Liver (tissue), 9 donors: Measurements from ENCODE around the gene BSPRY. TPM values are rescaled to one million over a fixed set of nuclear protein-coding genes. Genes with fewer than 3 reads are reported as not detected.

Experiments used
- DNase-seq: peaks from one replicate; pipeline ENCODE4 v3.0.0-alpha.2; 2017; ENCODE audit warnings: low spot score
- H3K27ac ChIP-seq, 2 donors: one replicate each; pipeline ENCODE4 v1.7.0; 2013; ENCODE audit warnings: inconsistent platforms in 2 of 2, low read length in 2 of 2, control low read depth in 1 of 2, low read depth in 1 of 2, mild to moderate bottlenecking in 1 of 2
- H3K27me3 ChIP-seq, 4 donors: one replicate each; pipeline versions ENCODE4 v1.6.1 to v1.7.0; 2013; ENCODE audit warnings: low read length in 3 of 4, inconsistent platforms in 1 of 4, mild to moderate bottlenecking in 1 of 4, moderate library complexity in 1 of 4; ENCODE audit not compliant: control insufficient read depth in 4 of 4, insufficient read depth in 4 of 4
- H3K36me3 ChIP-seq, 4 donors: one replicate each; pipeline versions ENCODE4 v1.6.1 to v1.7.0; 2013; ENCODE audit warnings: low read length in 3 of 4, mild to moderate bottlenecking in 3 of 4, low read depth in 1 of 4, moderate library complexity in 1 of 4; ENCODE audit not compliant: control insufficient read depth in 4 of 4, insufficient read depth in 3 of 4
- H3K4me1 ChIP-seq, 4 donors: one replicate each; pipeline versions ENCODE4 v1.6.1 to v1.7.0; 2013; ENCODE audit warnings: low read length in 3 of 4, mild to moderate bottlenecking in 3 of 4, moderate library complexity in 1 of 4; ENCODE audit not compliant: control insufficient read depth in 4 of 4, insufficient read depth in 4 of 4
- H3K4me3 ChIP-seq, 3 donors: one replicate each; pipeline versions ENCODE4 v1.6.1 to v1.7.0; 2013; ENCODE audit warnings: low read length in 3 of 3, control low read depth in 1 of 3, low read depth in 1 of 3, mild to moderate bottlenecking in 1 of 3
- H3K9ac ChIP-seq, 2 donors: one replicate each; pipeline ENCODE4 v1.7.0; 2013; ENCODE audit warnings: low read length in 2 of 2, mild to moderate bottlenecking in 2 of 2, moderate library complexity in 2 of 2, control low read depth in 1 of 2, low read depth in 1 of 2
- H3K9me3 ChIP-seq, 4 donors: one replicate each; pipeline versions ENCODE4 v1.6.1 to v1.7.0; 2013; ENCODE audit warnings: low read length in 3 of 4; ENCODE audit not compliant: control insufficient read depth in 4 of 4
- EGR1 ChIP-seq, 2 donors: IDR thresholded peaks; 2 replicates each; pipeline ENCODE4 v1.6.1; 2016 to 2018; ENCODE audit warnings: antibody characterized with exemption in 2 of 2, low read depth in 2 of 2
- FOXA1 ChIP-seq: IDR thresholded peaks from 2 replicates; pipeline ENCODE4 v1.6.1; 2016; ENCODE audit warnings: antibody characterized with exemption
- FOXA2 ChIP-seq: IDR thresholded peaks from 2 replicates; pipeline ENCODE4 v1.6.1; 2016; ENCODE audit warnings: antibody characterized with exemption
- GABPA ChIP-seq, 2 donors: IDR thresholded peaks in 1 of 2; conservative IDR thresholded peaks in 1 of 2; 2 replicates each; pipeline ENCODE4 v1.6.1; 2016; ENCODE audit warnings: antibody characterized with exemption in 2 of 2, mild to moderate bottlenecking in 1 of 2, moderate library complexity in 1 of 2
- HNF4A ChIP-seq, 2 donors: conservative IDR thresholded peaks; 2 replicates each; pipeline ENCODE4 v1.6.1; 2016; ENCODE audit warnings: antibody characterized with exemption in 2 of 2, mild to moderate bottlenecking in 2 of 2
- HNF4G ChIP-seq: IDR thresholded peaks from 2 replicates; pipeline ENCODE4 v1.6.1; 2016; ENCODE audit warnings: antibody characterized with exemption
- JUND ChIP-seq, 2 donors: IDR thresholded peaks; 2 replicates each; pipeline ENCODE4 v1.6.1; 2016; ENCODE audit warnings: antibody characterized with exemption in 2 of 2
- NR2F2 ChIP-seq: IDR thresholded peaks from 2 replicates; pipeline ENCODE4 v1.6.1; 2016; ENCODE audit warnings: antibody characterized with exemption
- RAD21 ChIP-seq, 2 donors: IDR thresholded peaks; 2 replicates each; pipeline ENCODE4 v1.6.1; 2016; ENCODE audit warnings: antibody characterized with exemption in 2 of 2, mild to moderate bottlenecking in 2 of 2
- RXRA ChIP-seq, 2 donors: IDR thresholded peaks; 2 replicates each; pipeline ENCODE4 v1.6.1; 2017 to 2018; ENCODE audit warnings: antibody characterized with exemption in 2 of 2, mild to moderate bottlenecking in 1 of 2
- SP1 ChIP-seq: IDR thresholded peaks from 2 replicates; pipeline ENCODE4 v1.6.1; 2018; ENCODE audit warnings: antibody characterized with exemption, mild to moderate bottlenecking
- TAF1 ChIP-seq: conservative IDR thresholded peaks from 2 replicates; pipeline ENCODE4 v1.6.1; 2016; ENCODE audit warnings: antibody characterized with exemption, mild to moderate bottlenecking
- YY1 ChIP-seq: IDR thresholded peaks from 2 replicates; pipeline ENCODE4 v1.6.1; 2016; ENCODE audit warnings: antibody characterized with exemption, mild to moderate bottlenecking
- WGBS: extraction: QIAGEN DNeasy Blood & Tissue Kit; methylation state at CpG from one replicate; pipeline ENCODE4 v1.1.7; 2013; 5-methylcytosine and 5-hydroxymethylcytosine counted together
- polyA plus RNA-seq, 2 donors: library from polyadenylated mRNA; stranded (reverse) in 1 of 2; unstranded in 1 of 2; fragments of 200-250 nt in 1 of 2; fragments of >200 nt in 1 of 2; fragmentation: Nextera tagmentation in 1 of 2; extraction: Ambion mirVana in 1 of 2; gene quantifications; one replicate each; pipeline versions ENCODE4 v1.2.1 to v1.2.3, GENCODE V29; 2013 to 2015
- total RNA-seq, 2 donors: library from RNA; depleted of rRNA; stranded (reverse); fragments of >200 nt; gene quantifications; one replicate each; pipeline ENCODE4 v1.2.3, GENCODE V29; 2014
- TF ChIP-seq, protein P1 (sequence below): IDR thresholded peaks from 2 replicates; pipeline ENCODE4 v1.6.1; 2016; ENCODE audit warnings: antibody characterized with exemption
- TF ChIP-seq, protein P2 (sequence below): IDR thresholded peaks from 2 replicates; pipeline ENCODE4 v1.6.1; 2016; ENCODE audit warnings: antibody characterized with exemption
- TF ChIP-seq, protein P3 (sequence below): IDR thresholded peaks from 2 replicates; pipeline ENCODE4 v1.6.1; 2016; ENCODE audit warnings: antibody characterized with exemption
- TF ChIP-seq, protein P4 (sequence below): fragments of 150-350 bp; IDR thresholded peaks from 2 replicates; pipeline ENCODE4 v1.5.1; 2017; ENCODE audit warnings: improper control_type of control experiment, low read depth, low read length; ENCODE audit not compliant: missing input control
- TF ChIP-seq, protein P5 (sequence below): IDR thresholded peaks from 2 replicates; pipeline ENCODE4 v1.6.1; 2016; ENCODE audit warnings: antibody characterized with exemption, mild to moderate bottlenecking
- donor health status: healthy.
- donor health status: healthy.
- donor health status: healthy.
- donor health status: healthy.
- donor health status: healthy.

Gene BSPRY
- total and polyA plus RNA-seq, 4 donors: 0.31 to 2.3 (median 0.65) TPM

DNA sequence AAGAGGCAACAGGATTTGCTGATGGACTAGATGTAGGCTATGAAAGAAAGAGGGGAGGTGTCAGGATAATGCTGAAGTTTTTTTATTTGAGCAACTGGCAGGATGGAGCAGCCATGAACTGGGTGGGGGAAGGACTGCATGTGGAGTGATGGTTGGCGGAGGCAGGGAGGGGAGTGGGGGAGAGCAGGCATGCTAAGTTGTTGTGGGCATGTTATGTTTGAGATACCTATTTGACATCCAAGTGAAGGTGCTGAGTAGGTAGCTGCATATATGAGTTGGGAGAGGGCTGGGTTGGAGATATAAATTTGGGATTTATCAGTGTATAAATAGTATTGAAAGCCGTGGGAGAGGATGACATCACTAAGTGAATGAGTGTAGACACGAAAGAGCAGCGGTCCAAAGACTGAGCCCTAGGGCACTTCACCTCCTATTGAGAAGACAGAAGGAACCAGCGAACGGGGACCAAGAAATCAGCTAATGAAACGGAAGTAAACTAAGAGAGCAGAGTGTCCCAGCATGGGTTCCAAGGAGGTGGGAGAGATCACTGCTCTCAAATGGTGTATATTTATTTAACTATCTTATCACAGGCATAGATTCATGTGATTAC is 7.4 kb downstream of the BSPRY start:
- Histone ChIP-seq H3K9me3 (no peaks in the 10 kb centered on the region), H3K9ac (no peak overlapping the region), H3K36me3 (no peaks in the 10 kb centered on the region), H3K4me1 (peaks cover 0 to 5% (median 0%) of the 10 kb centered on the region in 4 donors), H3K27ac (no peak overlapping the region), H3K27me3 (no peaks in the 10 kb centered on the region), H3K4me3 (no peak overlapping the region)
- no peak for DNase-seq
- TF ChIP-seq EGR1 (IDR thresholded peaks at IDR 0.05; ENCODE audit: low read depth in 2 of 2) (no peak), HNF4G (no peak), TAF1 (no peak), FOXA2 (no peak), RAD21 (IDR thresholded peaks at IDR 0.05) (no peak), YY1 (no peak), JUND (IDR thresholded peaks at IDR 0.05) (no peak), HNF4A (conservative IDR thresholded peaks at IDR 0.05) (no peak), RXRA (IDR thresholded peaks at IDR 0.05) (no peak), GABPA (IDR thresholded peaks at IDR 0.05 in 1 of 2, conservative IDR thresholded peaks at IDR 0.05 in 1 of 2) (no peak)
- TF ChIP-seq, protein P1, sequence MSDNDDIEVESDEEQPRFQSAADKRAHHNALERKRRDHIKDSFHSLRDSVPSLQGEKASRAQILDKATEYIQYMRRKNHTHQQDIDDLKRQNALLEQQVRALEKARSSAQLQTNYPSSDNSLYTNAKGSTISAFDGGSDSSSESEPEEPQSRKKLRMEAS: no peak
- TF ChIP-seq, protein P2, sequence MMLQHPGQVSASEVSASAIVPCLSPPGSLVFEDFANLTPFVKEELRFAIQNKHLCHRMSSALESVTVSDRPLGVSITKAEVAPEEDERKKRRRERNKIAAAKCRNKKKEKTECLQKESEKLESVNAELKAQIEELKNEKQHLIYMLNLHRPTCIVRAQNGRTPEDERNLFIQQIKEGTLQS: no peak
- WGBS: 88% methylated on average over 7 of the region's 7 CpGs

DNA sequence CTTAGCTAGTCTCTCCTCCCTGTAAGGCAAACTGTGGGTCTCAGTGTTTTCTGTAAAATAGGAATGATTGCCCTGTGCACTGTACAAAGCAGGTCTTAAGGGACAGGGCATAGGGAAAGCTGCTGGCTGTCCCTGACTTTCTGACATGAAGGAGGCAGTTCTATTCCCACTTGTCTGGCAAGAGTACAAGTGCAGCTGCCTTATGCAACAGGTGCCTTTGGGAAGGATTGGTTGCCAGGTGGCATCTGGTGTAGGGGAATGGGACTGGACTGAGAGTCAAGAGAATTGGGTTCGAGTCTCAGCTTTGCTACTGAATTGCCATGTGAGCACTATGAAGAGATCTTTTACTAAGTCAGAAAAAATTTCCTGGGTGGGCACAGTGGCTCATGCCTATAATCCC is 10.0 kb downstream of the BSPRY start:
- H3K9ac ChIP-seq: no peak overlapping the region
- H3K9me3 ChIP-seq: no peaks in the 10 kb centered on the region
- TF ChIP-seq RAD21 (IDR thresholded peaks at IDR 0.05): peak in 1 of 2 donors; percentile 20
- TF ChIP-seq HNF4A (conservative IDR thresholded peaks at IDR 0.05): no peak
- H3K27me3 ChIP-seq: no peaks in the 10 kb centered on the region
- peaks cover 0 to 5% (median 0%) of the 10 kb centered on the region in 4 donors for H3K4me1 ChIP-seq
- no peak overlapping the region for H3K27ac ChIP-seq
- no peak overlapping the region for H3K4me3 ChIP-seq
- no peak for DNase-seq
- no peaks in the 10 kb centered on the region for H3K36me3 ChIP-seq
- WGBS: 43% methylated on average over 1 of the region's 1 CpG

DNA sequence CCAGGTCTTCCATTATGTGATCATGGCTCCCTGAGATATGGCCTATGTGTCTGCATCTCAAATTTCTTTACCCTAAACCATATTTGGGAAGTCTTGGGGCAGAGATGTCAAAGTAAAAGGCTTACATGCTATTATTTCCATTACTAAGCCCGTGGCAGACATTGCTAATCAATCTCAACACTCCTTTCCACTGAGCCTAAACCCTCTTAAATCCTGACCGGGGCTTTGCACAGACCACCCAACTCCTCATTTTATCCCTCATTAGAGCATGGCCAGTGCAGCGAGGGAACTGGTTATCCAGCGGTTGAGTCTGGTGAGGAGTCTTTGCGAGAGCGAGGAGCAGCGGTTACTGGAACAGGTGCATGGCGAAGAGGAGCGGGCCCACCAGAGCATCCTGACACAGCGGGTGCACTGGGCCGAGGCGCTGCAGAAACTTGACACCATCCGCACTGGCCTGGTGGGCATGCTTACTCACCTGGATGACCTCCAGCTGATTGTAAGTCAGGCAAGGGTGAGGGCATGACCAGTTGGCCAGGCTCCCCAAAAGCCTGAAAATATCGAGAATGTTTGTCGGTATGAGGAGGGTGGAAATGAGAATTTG is 11.0 kb downstream of the BSPRY start:
- Histone ChIP-seq H3K9ac (no peak overlapping the region), H3K36me3 (no peaks in the 10 kb centered on the region), H3K9me3 (no peaks in the 10 kb centered on the region), H3K27ac (no peak overlapping the region), H3K27me3 (no peaks in the 10 kb centered on the region), H3K4me3 (no peak overlapping the region), H3K4me1 (peaks cover 0 to 5% (median 0%) of the 10 kb centered on the region in 4 donors)
- TF ChIP-seq, protein P3, sequence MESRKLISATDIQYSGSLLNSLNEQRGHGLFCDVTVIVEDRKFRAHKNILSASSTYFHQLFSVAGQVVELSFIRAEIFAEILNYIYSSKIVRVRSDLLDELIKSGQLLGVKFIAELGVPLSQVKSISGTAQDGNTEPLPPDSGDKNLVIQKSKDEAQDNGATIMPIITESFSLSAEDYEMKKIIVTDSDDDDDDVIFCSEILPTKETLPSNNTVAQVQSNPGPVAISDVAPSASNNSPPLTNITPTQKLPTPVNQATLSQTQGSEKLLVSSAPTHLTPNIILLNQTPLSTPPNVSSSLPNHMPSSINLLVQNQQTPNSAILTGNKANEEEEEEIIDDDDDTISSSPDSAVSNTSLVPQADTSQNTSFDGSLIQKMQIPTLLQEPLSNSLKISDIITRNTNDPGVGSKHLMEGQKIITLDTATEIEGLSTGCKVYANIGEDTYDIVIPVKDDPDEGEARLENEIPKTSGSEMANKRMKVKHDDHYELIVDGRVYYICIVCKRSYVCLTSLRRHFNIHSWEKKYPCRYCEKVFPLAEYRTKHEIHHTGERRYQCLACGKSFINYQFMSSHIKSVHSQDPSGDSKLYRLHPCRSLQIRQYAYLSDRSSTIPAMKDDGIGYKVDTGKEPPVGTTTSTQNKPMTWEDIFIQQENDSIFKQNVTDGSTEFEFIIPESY: no peak
- TF ChIP-seq, protein P4, sequence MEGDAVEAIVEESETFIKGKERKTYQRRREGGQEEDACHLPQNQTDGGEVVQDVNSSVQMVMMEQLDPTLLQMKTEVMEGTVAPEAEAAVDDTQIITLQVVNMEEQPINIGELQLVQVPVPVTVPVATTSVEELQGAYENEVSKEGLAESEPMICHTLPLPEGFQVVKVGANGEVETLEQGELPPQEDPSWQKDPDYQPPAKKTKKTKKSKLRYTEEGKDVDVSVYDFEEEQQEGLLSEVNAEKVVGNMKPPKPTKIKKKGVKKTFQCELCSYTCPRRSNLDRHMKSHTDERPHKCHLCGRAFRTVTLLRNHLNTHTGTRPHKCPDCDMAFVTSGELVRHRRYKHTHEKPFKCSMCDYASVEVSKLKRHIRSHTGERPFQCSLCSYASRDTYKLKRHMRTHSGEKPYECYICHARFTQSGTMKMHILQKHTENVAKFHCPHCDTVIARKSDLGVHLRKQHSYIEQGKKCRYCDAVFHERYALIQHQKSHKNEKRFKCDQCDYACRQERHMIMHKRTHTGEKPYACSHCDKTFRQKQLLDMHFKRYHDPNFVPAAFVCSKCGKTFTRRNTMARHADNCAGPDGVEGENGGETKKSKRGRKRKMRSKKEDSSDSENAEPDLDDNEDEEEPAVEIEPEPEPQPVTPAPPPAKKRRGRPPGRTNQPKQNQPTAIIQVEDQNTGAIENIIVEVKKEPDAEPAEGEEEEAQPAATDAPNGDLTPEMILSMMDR: no peak
- TF ChIP-seq RAD21 (IDR thresholded peaks at IDR 0.05) (no peak), HNF4G (no peak), GABPA (IDR thresholded peaks at IDR 0.05 in 1 of 2, conservative IDR thresholded peaks at IDR 0.05 in 1 of 2) (no peak), NR2F2 (no peak), TAF1 (no peak), FOXA2 (no peak), EGR1 (IDR thresholded peaks at IDR 0.05; ENCODE audit: low read depth in 2 of 2) (no peak), JUND (IDR thresholded peaks at IDR 0.05) (no peak), HNF4A (conservative IDR thresholded peaks at IDR 0.05) (no peak), RXRA (IDR thresholded peaks at IDR 0.05) (no peak), SP1 (no peak), YY1 (no peak), FOXA1 (no peak)
- TF ChIP-seq, protein P2: no peak
- TF ChIP-seq, protein P5, sequence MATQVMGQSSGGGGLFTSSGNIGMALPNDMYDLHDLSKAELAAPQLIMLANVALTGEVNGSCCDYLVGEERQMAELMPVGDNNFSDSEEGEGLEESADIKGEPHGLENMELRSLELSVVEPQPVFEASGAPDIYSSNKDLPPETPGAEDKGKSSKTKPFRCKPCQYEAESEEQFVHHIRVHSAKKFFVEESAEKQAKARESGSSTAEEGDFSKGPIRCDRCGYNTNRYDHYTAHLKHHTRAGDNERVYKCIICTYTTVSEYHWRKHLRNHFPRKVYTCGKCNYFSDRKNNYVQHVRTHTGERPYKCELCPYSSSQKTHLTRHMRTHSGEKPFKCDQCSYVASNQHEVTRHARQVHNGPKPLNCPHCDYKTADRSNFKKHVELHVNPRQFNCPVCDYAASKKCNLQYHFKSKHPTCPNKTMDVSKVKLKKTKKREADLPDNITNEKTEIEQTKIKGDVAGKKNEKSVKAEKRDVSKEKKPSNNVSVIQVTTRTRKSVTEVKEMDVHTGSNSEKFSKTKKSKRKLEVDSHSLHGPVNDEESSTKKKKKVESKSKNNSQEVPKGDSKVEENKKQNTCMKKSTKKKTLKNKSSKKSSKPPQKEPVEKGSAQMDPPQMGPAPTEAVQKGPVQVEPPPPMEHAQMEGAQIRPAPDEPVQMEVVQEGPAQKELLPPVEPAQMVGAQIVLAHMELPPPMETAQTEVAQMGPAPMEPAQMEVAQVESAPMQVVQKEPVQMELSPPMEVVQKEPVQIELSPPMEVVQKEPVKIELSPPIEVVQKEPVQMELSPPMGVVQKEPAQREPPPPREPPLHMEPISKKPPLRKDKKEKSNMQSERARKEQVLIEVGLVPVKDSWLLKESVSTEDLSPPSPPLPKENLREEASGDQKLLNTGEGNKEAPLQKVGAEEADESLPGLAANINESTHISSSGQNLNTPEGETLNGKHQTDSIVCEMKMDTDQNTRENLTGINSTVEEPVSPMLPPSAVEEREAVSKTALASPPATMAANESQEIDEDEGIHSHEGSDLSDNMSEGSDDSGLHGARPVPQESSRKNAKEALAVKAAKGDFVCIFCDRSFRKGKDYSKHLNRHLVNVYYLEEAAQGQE: no peak
- WGBS: 94% methylated on average over 15 of the region's 15 CpGs
- DNase-seq: no peak
